ENCODE data around the gene SRSF9. TPM values are rescaled to one million over a fixed set of nuclear protein-coding genes. Genes with fewer than 3 reads are reported as not detected.

The SRSF9 gene
- total RNA-seq, 1 donor from 2014 or later = 151 TPM

- Mint-ChIP-seq H3K36me3 (ENCODE audit: unreplicated experiment) (peaks cover 11% of the 10 kb centered on the region), H3K9me3 (ENCODE audit: unreplicated experiment) (no peaks in the 10 kb centered on the region), H3K4me1 (ENCODE audit: unreplicated experiment) (peaks cover 29% of the 10 kb centered on the region), H3K27me3 (ENCODE audit: unreplicated experiment) (no peaks in the 10 kb centered on the region), H3K4me3 (ENCODE audit: unreplicated experiment) (peak overlapping the region; percentile 98), H3K27ac (ENCODE audit: unreplicated experiment) (no peak overlapping the region)
- TF ChIP-seq, protein P1, sequence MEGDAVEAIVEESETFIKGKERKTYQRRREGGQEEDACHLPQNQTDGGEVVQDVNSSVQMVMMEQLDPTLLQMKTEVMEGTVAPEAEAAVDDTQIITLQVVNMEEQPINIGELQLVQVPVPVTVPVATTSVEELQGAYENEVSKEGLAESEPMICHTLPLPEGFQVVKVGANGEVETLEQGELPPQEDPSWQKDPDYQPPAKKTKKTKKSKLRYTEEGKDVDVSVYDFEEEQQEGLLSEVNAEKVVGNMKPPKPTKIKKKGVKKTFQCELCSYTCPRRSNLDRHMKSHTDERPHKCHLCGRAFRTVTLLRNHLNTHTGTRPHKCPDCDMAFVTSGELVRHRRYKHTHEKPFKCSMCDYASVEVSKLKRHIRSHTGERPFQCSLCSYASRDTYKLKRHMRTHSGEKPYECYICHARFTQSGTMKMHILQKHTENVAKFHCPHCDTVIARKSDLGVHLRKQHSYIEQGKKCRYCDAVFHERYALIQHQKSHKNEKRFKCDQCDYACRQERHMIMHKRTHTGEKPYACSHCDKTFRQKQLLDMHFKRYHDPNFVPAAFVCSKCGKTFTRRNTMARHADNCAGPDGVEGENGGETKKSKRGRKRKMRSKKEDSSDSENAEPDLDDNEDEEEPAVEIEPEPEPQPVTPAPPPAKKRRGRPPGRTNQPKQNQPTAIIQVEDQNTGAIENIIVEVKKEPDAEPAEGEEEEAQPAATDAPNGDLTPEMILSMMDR (IDR thresholded peaks at IDR 0.05) = no peak
- DNase-seq (ENCODE audit: extremely low spot score, unreplicated experiment) = no peak
Measured at GRCh38 chr12:120444676-120445075, 24.9 kb downstream of the SRSF9 start.

- peaks cover 25% of the 10 kb centered on the region for H3K4me1 Mint-ChIP-seq (ENCODE audit: unreplicated experiment)
- peak overlapping the region; percentile 26 for H3K4me3 Mint-ChIP-seq (ENCODE audit: unreplicated experiment)
- TF ChIP-seq, protein P1 (IDR thresholded peaks at IDR 0.05) = peak; percentile 67
- no peak overlapping the region for H3K27ac Mint-ChIP-seq (ENCODE audit: unreplicated experiment)
- H3K9me3 Mint-ChIP-seq (ENCODE audit: unreplicated experiment) = no peaks in the 10 kb centered on the region
- DNase-seq (ENCODE audit: extremely low spot score, unreplicated experiment) = no peak
- peaks cover 8% of the 10 kb centered on the region for H3K36me3 Mint-ChIP-seq (ENCODE audit: unreplicated experiment)
- no peaks in the 10 kb centered on the region for H3K27me3 Mint-ChIP-seq (ENCODE audit: unreplicated experiment)
Measured at GRCh38 chr12:120439646-120440247, 29.8 kb downstream of the SRSF9 start.

GRCh38 chr12:120438495-120439198 lies 30.9 kb downstream of the SRSF9 start:
- TF ChIP-seq, protein P1 (IDR thresholded peaks at IDR 0.05) = no peak
- Mint-ChIP-seq H3K9me3 (ENCODE audit: unreplicated experiment) (no peaks in the 10 kb centered on the region), H3K4me3 (ENCODE audit: unreplicated experiment) (peak overlapping the region; percentile 91), H3K4me1 (ENCODE audit: unreplicated experiment) (peaks cover 22% of the 10 kb centered on the region), H3K27ac (ENCODE audit: unreplicated experiment) (peak overlapping the region; percentile 84), H3K36me3 (ENCODE audit: unreplicated experiment) (peaks cover 2% of the 10 kb centered on the region), H3K27me3 (ENCODE audit: unreplicated experiment) (no peaks in the 10 kb centered on the region)
- no peak for DNase-seq (ENCODE audit: extremely low spot score, unreplicated experiment)

GRCh38 chr12:120437735-120438494 lies 31.6 kb downstream of the SRSF9 start, which contains the start of gene COX6A1:
Gene COX6A1 (plus strand): TSS chr12:120438113. CDS start chr12:120438127, 14 bp downstream.
- Mint-ChIP-seq H3K9me3 (ENCODE audit: unreplicated experiment) (no peaks in the 10 kb centered on the region), H3K27me3 (ENCODE audit: unreplicated experiment) (no peaks in the 10 kb centered on the region), H3K27ac (ENCODE audit: unreplicated experiment) (peak within 1 kb of the TSS; percentile 84), H3K36me3 (ENCODE audit: unreplicated experiment) (peaks cover 2% of the 10 kb centered on the region), H3K4me1 (ENCODE audit: unreplicated experiment) (peaks cover 22% of the 10 kb centered on the region), H3K4me3 (ENCODE audit: unreplicated experiment) (peak within 1 kb of the TSS; percentile 91)
- TF ChIP-seq, protein P1 (IDR thresholded peaks at IDR 0.05) = no peak
- peak; percentile 97 for DNase-seq (ENCODE audit: extremely low spot score, unreplicated experiment)
